Neural cell (in vitro differentiated cells): ENCODE data around the gene LRMDA. TPM values are rescaled to one million over a fixed set of nuclear protein-coding genes. Genes with fewer than 3 reads are reported as not detected.

Source experiments
- H2AFZ ChIP-seq: fragments of 200-600, 300-800 bp; sonication (generic), shearing (Covaris generic); 2 replicates; pipeline ENCODE4 v1.6.0; 2014; ENCODE audit warnings: low read depth, mild to moderate bottlenecking, antibody characterized with exemption, low read length, moderate library complexity
- H3F3A ChIP-seq: fragments of 200-600 bp; shearing (Covaris generic); 2 replicates; pipeline ENCODE4 v1.6.1; 2016; ENCODE audit warnings: mild to moderate bottlenecking, moderate library complexity, mixed read lengths, antibody characterized with exemption, low read length; ENCODE audit not compliant: insufficient read depth, poor library complexity, severe bottlenecking
- H3K27ac ChIP-seq: fragments of 200-600, 300-800 bp; sonication (generic), shearing (Covaris generic); 2 replicates; pipeline ENCODE4 v1.5.1; 2014; ENCODE audit warnings: mild to moderate bottlenecking, low read length, moderate library complexity
- H3K27me3 ChIP-seq: fragments of 300-800, 200-600 bp; sonication (generic), shearing (Covaris generic); 2 replicates; pipeline ENCODE4 v1.6.0; 2014; ENCODE audit warnings: mild to moderate bottlenecking, low read depth, low read length, moderate library complexity; ENCODE audit not compliant: insufficient read depth
- H3K36me3 ChIP-seq: fragments of 300-800, 200-600 bp; sonication (generic), shearing (Covaris generic); 2 replicates; pipeline ENCODE4 v1.5.1; 2014; ENCODE audit warnings: mild to moderate bottlenecking, antibody characterized with exemption, low read length, moderate library complexity; ENCODE audit not compliant: insufficient read depth
- H3K4me2 ChIP-seq: fragments of 300-800, 200-600 bp; sonication (generic), shearing (Covaris generic); 2 replicates; pipeline ENCODE4 v1.6.0; 2014; ENCODE audit warnings: mild to moderate bottlenecking, low read length
- H3K4me3 ChIP-seq: fragments of 300-800, 200-600 bp; sonication (generic), shearing (Covaris generic); 2 replicates; pipeline ENCODE4 v1.5.1; 2014; ENCODE audit warnings: mild to moderate bottlenecking, low read length, moderate library complexity
- H3K79me2 ChIP-seq: fragments of 200-600 bp; shearing (Covaris generic); replicated peaks from 2 replicates; pipeline ENCODE4 v1.6.0; 2014; ENCODE audit warnings: mild to moderate bottlenecking, low read length, moderate library complexity; ENCODE audit not compliant: insufficient read depth
- H3K9ac ChIP-seq: fragments of 300-800, 200-600 bp; sonication (generic), shearing (Covaris generic); 2 replicates; pipeline ENCODE4 v1.6.1; 2016; ENCODE audit warnings: mild to moderate bottlenecking, low read length, mixed read lengths
- H3K9me2 ChIP-seq: fragments of 200-600 bp; shearing (Covaris generic); 2 replicates; pipeline ENCODE4 v1.6.1; 2016; ENCODE audit warnings: mild to moderate bottlenecking, low read length, mixed read lengths; ENCODE audit not compliant: insufficient read depth
- H3K9me3 ChIP-seq: fragments of 200-600, 300-800 bp; sonication (generic), shearing (Covaris generic); 2 replicates; pipeline ENCODE4 v1.6.1; 2016; ENCODE audit warnings: mild to moderate bottlenecking, mixed run types, low read length, moderate library complexity, mixed read lengths
- H4K20me1 ChIP-seq: fragments of 200-600 bp; shearing (Covaris generic); 2 replicates; pipeline ENCODE4 v1.6.1; 2016; ENCODE audit warnings: mild to moderate bottlenecking, mixed run types; ENCODE audit not compliant: insufficient read depth
- EP300 ChIP-seq: fragments of 450-650 bp; conservative IDR thresholded peaks from 2 replicates; pipeline ENCODE4 v1.6.1; 2014; ENCODE audit warnings: antibody characterized with exemption, mild to moderate bottlenecking, moderate library complexity; ENCODE audit not compliant: poor library complexity, severe bottlenecking
- EZH2 ChIP-seq: fragments of 200-600, 300-800 bp; shearing (Covaris generic), sonication (generic); IDR thresholded peaks from 2 replicates; pipeline ENCODE4 v1.6.1; 2014; ENCODE audit warnings: antibody characterized with exemption, low read length, borderline replicate concordance, mild to moderate bottlenecking; ENCODE audit not compliant: insufficient read depth, poor library complexity, severe bottlenecking
- MXI1 ChIP-seq: fragments of 450-650 bp; conservative IDR thresholded peaks from 2 replicates; pipeline ENCODE4 v1.6.1; 2014; ENCODE audit warnings: antibody characterized with exemption, mild to moderate bottlenecking; ENCODE audit not compliant: poor library complexity, severe bottlenecking
- POLR2AphosphoS5 ChIP-seq: IDR thresholded peaks from 2 replicates; pipeline ENCODE4 v1.6.1; 2012
- RAD21 ChIP-seq: fragments of 450-650 bp; conservative IDR thresholded peaks from 2 replicates; pipeline ENCODE4 v1.6.1; 2014; ENCODE audit warnings: antibody characterized with exemption, mild to moderate bottlenecking, moderate library complexity
- REST ChIP-seq: IDR thresholded peaks from 2 replicates; pipeline ENCODE4 v1.6.1; 2012; ENCODE audit warnings: borderline replicate concordance
- SMC3 ChIP-seq: fragments of 450-650 bp; conservative IDR thresholded peaks from 2 replicates; pipeline ENCODE4 v1.6.1; 2014; ENCODE audit warnings: antibody characterized with exemption, mild to moderate bottlenecking, moderate library complexity; ENCODE audit not compliant: poor library complexity
- TAF1 ChIP-seq: IDR thresholded peaks from 2 replicates; pipeline ENCODE4 v1.6.1; 2012; ENCODE audit warnings: low read depth
- polyA plus RNA-seq: library from polyadenylated mRNA; depleted of rRNA; stranded (reverse); fragments of >200 nt; gene quantifications from 2 replicates; pipeline ENCODE4 v1.2.3, GENCODE V29; 2014
- TF ChIP-seq, protein P1 (sequence below): fragments of 450-650 bp; IDR thresholded peaks from 2 replicates; pipeline ENCODE4 v1.5.1; 2014; ENCODE audit warnings: antibody characterized with exemption, mild to moderate bottlenecking, moderate library complexity; ENCODE audit not compliant: poor library complexity, severe bottlenecking

The LRMDA gene
- polyA plus RNA-seq, 1 donor from 2014 or later: 5.6 TPM

DNA sequence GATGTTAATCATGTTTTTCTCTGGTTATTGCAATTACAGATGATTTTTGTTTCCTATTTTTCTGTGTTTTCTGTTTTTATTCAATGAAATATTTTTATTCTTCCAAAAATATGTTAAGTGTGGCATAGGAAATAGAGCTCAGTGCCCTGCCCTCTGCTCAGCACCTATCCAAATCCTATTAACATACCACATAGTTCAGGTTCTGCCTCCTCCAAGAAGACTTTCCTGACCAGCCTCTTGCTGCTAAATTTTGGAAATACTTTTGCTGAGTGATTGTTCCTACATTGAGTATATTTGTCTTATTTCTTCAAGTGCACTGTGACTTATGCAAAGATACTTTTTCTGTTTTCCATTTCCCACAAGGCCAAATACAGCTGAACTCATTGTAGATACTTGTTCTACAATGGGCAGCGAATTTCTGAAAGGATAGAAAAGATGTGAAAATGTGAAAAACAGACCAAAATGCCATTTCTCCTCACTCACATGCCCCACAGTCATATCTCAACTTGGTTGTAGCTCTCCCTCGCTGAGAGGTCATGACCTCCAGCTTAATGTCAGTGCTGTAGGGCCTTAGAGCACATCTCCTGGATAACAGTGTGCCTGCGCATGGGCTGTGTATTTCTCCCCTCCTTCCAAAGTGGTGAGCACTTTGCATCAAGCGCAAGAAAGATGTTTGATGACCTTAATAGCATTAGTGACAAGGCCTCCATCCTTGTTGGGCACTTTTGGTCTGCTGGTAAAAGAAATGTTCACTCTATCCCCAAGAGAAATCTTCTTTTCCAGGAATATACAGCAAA lies 677.3 kb downstream of the LRMDA start:
- Histone ChIP-seq H2AFZ (no peak overlapping the region), H3K9me3 (no peaks in the 10 kb centered on the region), H3K9me2 (no peaks in the 10 kb centered on the region), H3K9ac (no peak overlapping the region), H3K27ac (no peak overlapping the region), H3K36me3 (no peaks in the 10 kb centered on the region), H4K20me1 (no peaks in the 10 kb centered on the region), H3K4me2 (no peak overlapping the region), H3K27me3 (no peaks in the 10 kb centered on the region), H3K79me2 (no peaks in the 10 kb centered on the region), H3F3A (no peaks in the 10 kb centered on the region), H3K4me3 (no peak overlapping the region)
- TF ChIP-seq REST (no peak), SMC3 (no peak), POLR2AphosphoS5 (no peak), EZH2 (no peak), EP300 (no peak), TAF1 (no peak), MXI1 (no peak), RAD21 (no peak)
- TF ChIP-seq, protein P1, sequence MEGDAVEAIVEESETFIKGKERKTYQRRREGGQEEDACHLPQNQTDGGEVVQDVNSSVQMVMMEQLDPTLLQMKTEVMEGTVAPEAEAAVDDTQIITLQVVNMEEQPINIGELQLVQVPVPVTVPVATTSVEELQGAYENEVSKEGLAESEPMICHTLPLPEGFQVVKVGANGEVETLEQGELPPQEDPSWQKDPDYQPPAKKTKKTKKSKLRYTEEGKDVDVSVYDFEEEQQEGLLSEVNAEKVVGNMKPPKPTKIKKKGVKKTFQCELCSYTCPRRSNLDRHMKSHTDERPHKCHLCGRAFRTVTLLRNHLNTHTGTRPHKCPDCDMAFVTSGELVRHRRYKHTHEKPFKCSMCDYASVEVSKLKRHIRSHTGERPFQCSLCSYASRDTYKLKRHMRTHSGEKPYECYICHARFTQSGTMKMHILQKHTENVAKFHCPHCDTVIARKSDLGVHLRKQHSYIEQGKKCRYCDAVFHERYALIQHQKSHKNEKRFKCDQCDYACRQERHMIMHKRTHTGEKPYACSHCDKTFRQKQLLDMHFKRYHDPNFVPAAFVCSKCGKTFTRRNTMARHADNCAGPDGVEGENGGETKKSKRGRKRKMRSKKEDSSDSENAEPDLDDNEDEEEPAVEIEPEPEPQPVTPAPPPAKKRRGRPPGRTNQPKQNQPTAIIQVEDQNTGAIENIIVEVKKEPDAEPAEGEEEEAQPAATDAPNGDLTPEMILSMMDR: no peak

- H4K20me1 ChIP-seq: no peaks in the 10 kb centered on the region
- H3K27me3 ChIP-seq: no peaks in the 10 kb centered on the region
- no peak overlapping the region for H2AFZ ChIP-seq
- H3K9me2 ChIP-seq: no peaks in the 10 kb centered on the region
- H3K4me2 ChIP-seq: no peak overlapping the region
- H3K79me2 ChIP-seq: no peaks in the 10 kb centered on the region
- H3K27ac ChIP-seq: no peak overlapping the region
- no peak overlapping the region for H3K4me3 ChIP-seq
- TF ChIP-seq POLR2AphosphoS5: no peak
- TF ChIP-seq MXI1: no peak
- no peak for TF ChIP-seq REST
- no peak for TF ChIP-seq SMC3
- no peak for TF ChIP-seq EZH2
- TF ChIP-seq RAD21: no peak
- no peak for TF ChIP-seq TAF1
- TF ChIP-seq EP300: no peak
- TF ChIP-seq, protein P1: no peak
- H3K36me3 ChIP-seq: no peaks in the 10 kb centered on the region
- H3K9ac ChIP-seq: no peak overlapping the region
- no peaks in the 10 kb centered on the region for H3K9me3 ChIP-seq
- H3F3A ChIP-seq: no peaks in the 10 kb centered on the region
Observed at GRCh38 chr10:76111404-76111803, 680.0 kb downstream of the LRMDA start.
